HepG2 (cell line): ENCODE results near the gene PLIN4. TPM values are rescaled to one million over a fixed set of nuclear protein-coding genes. Genes with fewer than 3 reads are reported as not detected.

Source experiments
- GABPB1 ChIP-seq: IDR thresholded peaks from 2 replicates; pipeline ENCODE4 v1.6.1; 2016; ENCODE audit warnings: mild to moderate bottlenecking, missing genetic modification reagents, moderate library complexity, missing compliant biosample characterization
- NFRKB ChIP-seq: fragments of 450-650 bp; IDR thresholded peaks from 2 replicates; pipeline ENCODE4 v1.6.1; 2017
- RERE ChIP-seq: IDR thresholded peaks from 2 replicates; pipeline ENCODE4 v1.6.1; 2016; ENCODE audit warnings: low read depth, missing genetic modification reagents, missing compliant biosample characterization
- RFX3 ChIP-seq: IDR thresholded peaks from 2 replicates; pipeline ENCODE4 v1.6.1; 2016; ENCODE audit warnings: missing biosample characterization, missing genetic modification reagents
- U2AF1 ChIP-seq: fragments of 200-400 bp; formaldehyde crosslinking; optimal IDR thresholded peaks from 2 replicates; pipeline ENCODE3; 2017; ENCODE audit warnings: mild to moderate bottlenecking, low read depth, low read length
- ZNF142 ChIP-seq: sonication (generic); formaldehyde crosslinking; IDR thresholded peaks from 2 replicates; pipeline ENCODE4 v1.4.0; 2020; ENCODE audit warnings: missing genetic modification reagents
- ZNF282 ChIP-seq: fragments of 450-650 bp; IDR thresholded peaks from 2 replicates; pipeline ENCODE4 v1.6.1; 2018; ENCODE audit not compliant: partially characterized antibody
- ZNF296 ChIP-seq: sonication (generic); formaldehyde crosslinking; conservative IDR thresholded peaks from 2 replicates; pipeline ENCODE4 v1.5.0; 2020; ENCODE audit warnings: mild to moderate bottlenecking, missing genetic modification reagents
- ZNF432 ChIP-seq: sonication (generic); formaldehyde crosslinking; IDR thresholded peaks from 2 replicates; pipeline ENCODE4 v1.5.0; 2020; ENCODE audit warnings: missing genetic modification reagents, mild to moderate bottlenecking, borderline replicate concordance
- ZNF558 ChIP-seq: sonication (generic); formaldehyde crosslinking; IDR thresholded peaks from 2 replicates; pipeline ENCODE4 v1.9.0; 2022; ENCODE audit warnings: mild to moderate bottlenecking, missing genetic modification reagents, borderline replicate concordance
- ZNF704 ChIP-seq: sonication (generic); formaldehyde crosslinking; IDR thresholded peaks from 2 replicates; pipeline ENCODE4 v1.8.1; 2023; ENCODE audit warnings: mild to moderate bottlenecking, inconsistent platforms, moderate library complexity, missing genetic modification reagents, borderline replicate concordance
- ZNF746 ChIP-seq: sonication (generic); formaldehyde crosslinking; IDR thresholded peaks from 2 replicates; pipeline ENCODE4 v1.8.0; 2022; ENCODE audit warnings: mild to moderate bottlenecking, missing genetic modification reagents
- ZNF776 ChIP-seq: sonication (generic); formaldehyde crosslinking; IDR thresholded peaks from 2 replicates; pipeline ENCODE4 v1.4.0; 2020; ENCODE audit warnings: mild to moderate bottlenecking, missing genetic modification reagents
- ZNF850 ChIP-seq: sonication (generic); formaldehyde crosslinking; conservative IDR thresholded peaks from 2 replicates; pipeline ENCODE4 v1.9.0; 2021; ENCODE audit warnings: mild to moderate bottlenecking, missing genetic modification reagents
- ZSCAN5A ChIP-seq: sonication (generic); formaldehyde crosslinking; IDR thresholded peaks from 2 replicates; pipeline ENCODE4 v1.8.0; 2022; ENCODE audit warnings: mild to moderate bottlenecking, missing genetic modification reagents, borderline replicate concordance
- polyA plus RNA-seq, 8 experiments: library from polyadenylated mRNA; depleted of rRNA in 3 of 8; stranded (reverse) in 7 of 8; unstranded in 1 of 8; fragments of >200 nt; fragmentation: Illumina TruSeq in 4 of 8; extraction: Trizol in 4 of 8; gene quantifications; 2 replicates each; pipeline versions ENCODE4 v1.2.1 to v1.2.3, GENCODE V29; 2011 to 2016; ENCODE audit warnings: low read depth in 4 of 8, missing spikeins in 1 of 8, mixed read lengths in 1 of 8; ENCODE audit not compliant: insufficient read depth in 1 of 8
- total RNA-seq, 5 experiments: library from RNA; depleted of rRNA; stranded (reverse); fragments of >200 nt; fragmentation: Illumina TruSeq; extraction: Trizol; gene quantifications; 2 replicates each; pipeline ENCODE4 v1.2.3, GENCODE V29; 2016; ENCODE audit warnings: low read depth in 1 of 5

Gene PLIN4
- total and polyA plus RNA-seq, 2 of the 13 experiments (the other 11 are each of a cell fraction or from before 2014, with no cell fraction given) = 1.1 to 1.3 TPM

- TF ChIP-seq ZNF704 (CRISPR knock-in tag) = no peak
- no peak for TF ChIP-seq RERE (CRISPR knock-in tag)
- TF ChIP-seq GABPB1 (CRISPR knock-in tag) = peak; percentile 57; the same call in 1 of the 2 replicates
- TF ChIP-seq ZNF142 (CRISPR knock-in tag) = no peak
- TF ChIP-seq ZNF746 = no peak
- no peak for TF ChIP-seq ZSCAN5A (CRISPR knock-in tag)
- TF ChIP-seq ZNF296 (CRISPR knock-in tag) = no peak
- no peak for TF ChIP-seq NFRKB
- TF ChIP-seq ZNF558 (CRISPR knock-in tag) = no peak
- no peak for TF ChIP-seq U2AF1
- no peak for TF ChIP-seq ZNF432 (CRISPR knock-in tag)
- TF ChIP-seq RFX3 = peak; percentile 88
- TF ChIP-seq ZNF776 = peak; percentile 37; the same call in 1 of the 2 replicates
- TF ChIP-seq ZNF850 (CRISPR knock-in tag) = no peak
- no peak for TF ChIP-seq ZNF282
Observed at GRCh38 chr19:4534836-4535658, 16.8 kb upstream of the PLIN4 start, which contains the start of gene PLIN5 (continued).
